Umbilical cord (tissue), 2 donors: ENCODE measurements around the gene GCN1. TPM values are rescaled to one million over a fixed set of nuclear protein-coding genes. Genes with fewer than 3 reads are reported as not detected.

ENCODE experiments used
- DNase-seq: peaks from one replicate; pipeline ENCODE4 v3.0.0-alpha.2; 2015; ENCODE audit warnings: low spot score
- total RNA-seq: library from RNA; depleted of rRNA; stranded (reverse); fragments of >200 nt; gene quantifications from one replicate; pipeline ENCODE4 v1.2.3, GENCODE V29; 2014; ENCODE audit warnings: low replicate concordance; ENCODE audit not compliant: insufficient read depth

Gene GCN1
- total RNA-seq, 1 donor from 2014 or later, result 45.0 TPM

DNA sequence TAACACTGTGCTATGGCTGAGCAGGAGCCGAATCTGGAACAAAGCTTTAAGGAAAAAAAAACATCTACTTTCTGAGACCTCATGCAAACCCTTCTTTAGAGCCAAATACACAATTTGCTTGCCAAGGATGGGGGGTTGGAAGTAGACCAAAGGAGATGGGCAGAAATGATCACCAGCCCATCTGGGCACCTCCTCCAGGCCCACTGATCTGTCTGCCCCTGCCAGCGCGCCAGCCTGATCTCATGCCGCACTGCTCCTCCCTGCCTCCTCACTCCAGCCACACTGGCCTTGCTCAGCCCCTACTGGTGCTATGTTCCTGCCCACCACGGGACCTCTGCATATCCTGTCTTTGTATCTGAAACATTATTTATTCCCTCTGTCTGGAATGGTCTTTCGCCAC is 53.2 kb downstream of the GCN1 start:
- DNase-seq, result no peak

- DNase-seq, result no peak
Observed at GRCh38 chr12:120140603-120141002, 53.9 kb downstream of the GCN1 start.

GRCh38 chr12:120139958-120140357 is 54.6 kb downstream of the GCN1 start:
- DNase-seq, result no peak

DNA sequence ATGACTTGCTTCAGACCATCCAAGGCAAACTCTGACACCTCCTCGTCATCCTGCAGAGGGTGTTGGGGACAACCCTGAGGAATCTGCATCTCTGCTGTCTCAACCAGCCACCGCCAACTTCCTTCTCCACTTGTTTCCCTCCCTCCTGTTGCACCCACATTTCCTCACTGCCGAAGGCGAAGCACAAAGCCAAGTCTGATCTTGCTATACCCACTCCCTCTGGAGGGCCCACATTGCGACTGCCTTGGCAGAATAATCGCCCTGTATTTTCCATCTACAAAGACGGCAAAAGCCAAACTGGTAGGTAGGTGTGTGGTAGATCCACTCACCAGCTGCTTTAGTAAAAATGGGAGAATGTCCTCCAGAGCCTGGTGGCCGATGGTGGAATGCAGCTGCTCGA is 56.1 kb downstream of the GCN1 start:
- no peak for DNase-seq

- no peak for DNase-seq
Observed at GRCh38 chr12:120137833-120138232, 56.7 kb downstream of the GCN1 start.

- DNase-seq, result no peak
Observed at GRCh38 chr12:120136093-120136770, 58.3 kb downstream of the GCN1 start.

DNA sequence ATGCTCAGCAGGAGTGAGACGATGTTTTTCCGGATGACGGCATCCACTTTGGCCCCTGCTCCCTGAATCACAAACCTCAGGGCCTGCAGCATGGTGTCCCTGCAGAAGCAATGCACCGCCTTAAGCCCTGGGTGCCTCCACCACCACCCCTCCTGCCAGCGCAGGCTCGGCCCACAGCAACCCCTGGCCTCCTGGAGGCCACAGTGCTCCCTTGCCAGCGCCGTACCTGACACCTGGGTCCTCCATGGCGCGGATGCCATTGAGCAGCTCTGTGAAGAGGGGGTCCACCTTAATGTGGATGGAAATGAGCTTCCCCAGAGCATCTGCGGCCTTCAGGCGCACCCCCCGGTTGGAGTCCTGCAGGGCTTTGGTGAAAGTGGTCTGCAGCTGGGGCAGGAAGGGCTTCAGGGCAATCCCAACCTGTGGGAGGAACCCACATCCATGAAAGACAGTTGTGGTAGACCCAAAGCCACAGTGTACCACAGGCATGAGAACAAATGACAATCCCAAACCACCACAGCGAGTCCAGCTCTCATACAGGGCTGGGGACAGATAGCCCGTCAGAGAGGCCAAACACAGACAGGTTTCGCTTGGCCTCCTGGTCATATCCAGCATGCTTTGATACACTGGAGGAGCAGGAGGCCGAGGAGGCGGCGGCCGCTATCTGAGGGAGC is 60.1 kb downstream of the GCN1 start:
- no peak for DNase-seq

GRCh38 chr12:120132863-120133385 is 61.6 kb downstream of the GCN1 start:
- no peak for DNase-seq

- DNase-seq, result no peak
Observed at GRCh38 chr12:120132054-120132836, 62.3 kb downstream of the GCN1 start.

DNA sequence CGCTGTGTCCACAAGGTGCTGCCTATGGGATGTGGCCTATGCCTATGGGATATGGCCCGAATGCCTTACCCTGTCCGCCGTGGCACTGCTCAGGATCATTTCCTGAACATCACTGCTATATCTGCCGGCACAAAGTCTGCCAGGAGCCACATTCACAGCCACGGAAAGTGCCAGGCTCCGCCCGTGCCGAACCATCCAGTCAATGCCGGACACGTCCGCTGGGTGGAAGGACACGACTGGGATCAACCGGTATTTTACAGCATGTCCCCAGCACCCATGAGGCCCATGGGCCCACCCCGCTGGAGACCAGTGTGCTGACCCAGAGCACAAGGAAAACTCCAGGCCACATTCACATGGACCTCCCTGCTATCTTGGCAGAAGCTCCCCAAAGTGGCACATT is 63.4 kb downstream of the GCN1 start:
- no peak for DNase-seq

DNA sequence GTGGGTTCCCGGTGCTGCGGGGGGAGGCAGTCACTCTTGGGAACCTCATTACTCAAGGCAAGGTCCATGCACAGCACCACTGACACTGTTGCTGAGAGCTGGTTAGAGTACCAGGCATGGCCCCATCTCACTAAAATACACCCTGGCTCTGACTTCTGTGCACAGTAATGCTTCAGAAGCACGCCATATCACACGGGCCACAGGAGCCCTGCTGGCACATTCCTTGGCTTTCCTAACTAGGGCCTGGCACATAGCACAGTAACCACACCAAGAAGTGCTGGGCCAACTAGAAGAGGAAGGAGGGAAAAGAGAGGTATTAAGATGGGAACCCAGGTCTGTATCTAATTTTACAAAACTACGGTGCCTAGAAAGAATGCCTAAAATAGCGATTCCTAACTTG is 64.5 kb downstream of the GCN1 start:
- DNase-seq, result no peak

- DNase-seq, result peak; percentile 38
Observed at GRCh38 chr12:120126635-120127005, 67.9 kb downstream of the GCN1 start.

DNA sequence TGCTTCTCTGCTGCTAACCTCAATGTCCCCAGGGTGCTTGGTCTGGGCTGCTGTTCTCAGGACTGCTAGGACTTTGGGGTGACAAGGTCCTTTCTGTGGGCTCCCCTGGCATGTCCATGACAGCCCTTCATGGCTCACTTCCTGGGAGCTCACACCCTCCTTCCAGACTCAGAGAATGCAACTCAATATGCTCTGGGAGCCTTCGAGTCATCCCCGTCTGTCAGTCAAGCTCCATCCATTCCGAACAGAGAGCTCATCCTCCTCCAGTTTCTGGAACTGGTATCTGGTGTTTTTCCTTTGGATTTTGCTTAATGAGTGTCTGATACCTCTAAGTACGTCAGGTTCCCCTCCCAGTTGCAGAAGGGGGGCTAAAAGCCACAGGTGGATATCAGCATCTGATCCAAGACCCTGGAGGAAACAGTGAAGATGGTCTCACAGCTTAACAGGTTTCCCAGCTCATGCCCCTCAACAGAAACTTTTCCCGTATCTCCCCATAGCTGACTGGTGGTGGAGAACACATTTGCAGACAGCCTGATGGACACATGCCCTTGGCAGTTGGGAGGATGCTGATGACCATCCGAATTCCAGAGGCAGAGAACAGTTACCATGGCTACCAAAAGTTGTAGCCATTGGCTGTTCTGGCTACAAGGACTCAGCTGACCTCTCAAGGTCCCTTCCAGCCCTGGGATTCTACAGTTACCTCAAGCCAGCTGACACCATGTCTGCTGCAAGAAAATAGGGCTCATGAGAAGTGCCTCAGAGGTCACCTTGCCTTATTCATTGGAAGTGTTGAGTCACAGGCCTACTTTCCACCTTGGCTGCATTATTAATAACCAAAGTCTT is 68.5 kb downstream of the GCN1 start:
- no peak for DNase-seq

DNA sequence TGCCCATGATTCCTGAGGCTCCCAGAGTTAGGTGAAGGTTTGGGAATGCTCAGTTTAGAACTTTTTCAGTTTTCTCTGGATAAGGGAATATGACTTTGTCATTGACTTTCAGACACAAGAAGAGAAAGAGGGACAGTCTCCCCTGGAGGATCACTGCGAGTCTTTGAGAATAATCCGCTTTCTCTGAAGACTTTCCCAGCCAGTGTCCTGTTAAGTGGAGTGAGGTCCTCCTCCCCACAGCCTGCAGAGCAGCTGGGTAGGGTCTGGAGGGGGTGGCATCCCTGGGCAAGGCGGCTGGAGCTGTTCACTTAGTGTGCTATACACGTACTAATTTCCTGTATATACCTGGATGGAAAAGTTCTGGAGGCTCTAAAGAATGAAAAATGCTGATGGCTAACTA is 69.5 kb downstream of the GCN1 start:
- no peak for DNase-seq

DNA sequence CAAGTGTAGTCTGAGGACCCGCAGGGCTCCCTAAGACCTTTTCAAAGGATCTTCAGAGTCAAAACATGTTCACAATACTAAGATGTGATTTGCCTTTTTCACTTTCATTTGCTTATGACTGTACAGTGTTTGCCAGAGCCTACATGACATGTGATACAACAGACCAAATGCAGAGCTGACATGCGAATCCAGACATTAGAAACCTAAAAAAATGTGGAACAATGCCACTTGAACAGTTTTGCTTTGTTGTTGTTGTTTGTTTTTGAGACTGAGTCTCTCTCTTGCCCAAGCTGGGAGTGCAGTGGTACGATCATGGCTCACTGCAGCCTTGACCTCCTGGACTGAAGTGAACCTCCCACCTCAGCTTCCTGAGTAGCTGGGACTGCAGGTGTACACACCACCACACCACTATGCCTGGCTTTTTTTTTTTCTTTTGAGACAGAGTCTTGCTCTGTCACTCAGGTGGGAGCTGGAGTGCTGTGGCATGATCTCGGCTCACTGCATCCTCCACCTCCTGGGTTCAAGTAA is 72.7 kb downstream of the GCN1 start:
- DNase-seq, result no peak

DNA sequence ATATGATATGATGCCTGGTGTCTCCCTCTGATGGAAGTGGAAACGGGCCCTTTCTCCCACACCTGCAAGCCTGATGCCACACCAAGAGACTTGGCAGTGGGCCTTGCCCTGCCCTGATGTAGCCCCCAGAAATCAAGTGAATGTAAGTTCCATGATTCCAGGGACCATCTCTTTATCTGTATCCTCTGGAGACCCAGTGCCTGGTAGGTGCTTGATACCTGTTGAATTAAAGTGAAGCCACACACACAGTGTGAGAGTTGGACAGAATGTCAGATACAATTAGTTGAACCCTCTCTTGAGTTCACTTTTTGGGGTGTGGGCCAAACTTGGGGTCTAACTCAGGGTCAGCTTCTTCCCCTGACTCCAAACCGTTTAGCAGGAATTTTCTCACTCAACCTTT is 73.2 kb downstream of the GCN1 start:
- no peak for DNase-seq

DNA sequence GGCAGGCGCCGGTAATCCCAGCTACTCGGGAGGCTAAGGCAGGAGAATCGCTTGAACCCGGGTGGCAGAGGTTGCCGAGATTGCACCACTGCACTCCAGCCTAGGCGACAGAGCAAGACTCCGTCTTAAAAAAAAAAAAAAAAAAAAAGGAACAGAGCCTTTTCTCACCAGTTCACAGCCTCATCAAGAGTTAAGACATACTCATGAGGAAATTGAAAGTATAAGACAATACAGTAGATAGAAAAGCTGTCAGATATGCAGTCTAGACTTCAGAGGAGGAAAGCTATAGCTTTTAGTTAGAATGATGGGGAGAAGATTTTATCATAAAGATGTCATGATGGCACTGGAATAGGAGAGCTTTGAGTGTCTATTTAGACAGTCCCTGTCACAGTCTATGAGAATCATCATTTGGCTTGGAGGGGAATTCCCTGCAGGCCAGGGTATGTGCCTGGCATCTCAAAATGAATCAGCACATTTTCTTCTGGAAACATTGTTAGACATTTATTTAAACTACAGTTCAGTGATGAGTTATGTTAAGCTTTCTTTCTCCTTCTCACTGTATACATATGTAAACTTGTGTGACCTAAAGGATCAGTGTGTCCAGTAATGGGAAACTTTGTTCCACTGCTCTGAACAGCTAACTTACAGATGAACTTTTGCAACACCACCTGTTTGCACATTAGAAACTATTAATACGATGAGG is 75.1 kb downstream of the GCN1 start:
- DNase-seq, result no peak

DNA sequence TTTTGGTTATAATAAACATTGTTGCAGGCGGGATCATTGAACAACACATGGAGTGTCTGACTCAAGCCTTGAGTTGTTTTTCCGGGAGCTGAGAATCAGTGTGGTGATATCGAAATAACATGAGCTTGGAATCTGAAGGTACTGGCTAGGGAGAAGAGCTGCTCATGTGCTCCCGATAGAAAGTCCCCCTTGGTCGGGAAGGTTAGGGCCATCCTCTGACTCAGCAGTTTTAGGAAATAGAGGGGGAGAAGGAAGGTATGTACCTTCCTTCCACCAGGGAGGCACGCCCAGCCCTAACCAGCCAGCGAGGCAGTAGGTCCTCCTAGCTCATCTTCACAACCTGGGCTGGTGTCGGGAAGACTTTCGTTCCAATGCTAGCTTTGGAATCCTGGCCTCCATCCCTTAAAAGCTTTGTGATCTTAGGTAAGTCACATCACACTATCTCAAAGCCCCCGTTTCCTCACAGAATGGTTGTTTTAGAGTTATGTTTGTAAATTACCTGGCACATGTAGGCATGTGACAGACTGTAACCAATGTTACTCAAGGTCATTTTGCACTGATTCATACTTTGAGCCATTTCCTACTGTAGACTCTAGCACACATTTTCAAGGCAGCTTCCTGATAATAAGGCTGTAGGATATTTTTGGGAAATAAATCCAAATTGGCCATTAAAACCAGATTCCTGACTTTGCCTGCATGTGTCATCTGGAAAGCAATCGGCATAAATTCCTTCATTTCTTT is 76.0 kb downstream of the GCN1 start:
- no peak for DNase-seq

GRCh38 chr12:120117961-120118320 is 76.6 kb downstream of the GCN1 start:
- no peak for DNase-seq
